T-helper 1 cell treated with Interleukin-12 subunit alpha and Interleukin-12 subunit beta and Interleukin-4 antibody, amounts not matched to agents 30 ng/mL and 1 ng/mL, for 36 hours (primary cell): Measurements from ENCODE around the gene CAMKK2. TPM values are rescaled to one million over a fixed set of nuclear protein-coding genes. Genes with fewer than 3 reads are reported as not detected.
"Not testable (repeated sequence)": the region's sequence is repeated elsewhere in the genome, so short reads cannot be mapped to it uniquely, and the experiment has no call there.

Experiments
- intact Hi-C: fragments of 100-400 bp; cut with micrococcal nuclease; formaldehyde crosslinking; loops from one replicate; pipeline ENCODE4 v1.15.1; 2024
- total RNA-seq: library from RNA; stranded (reverse); gene quantifications from 2 replicates; pipeline ENCODE4 v1.2.3, GENCODE V29; 2022

The CAMKK2 gene
- 29.1 and 32.1 TPM in 2 replicates for total RNA-seq

DNA sequence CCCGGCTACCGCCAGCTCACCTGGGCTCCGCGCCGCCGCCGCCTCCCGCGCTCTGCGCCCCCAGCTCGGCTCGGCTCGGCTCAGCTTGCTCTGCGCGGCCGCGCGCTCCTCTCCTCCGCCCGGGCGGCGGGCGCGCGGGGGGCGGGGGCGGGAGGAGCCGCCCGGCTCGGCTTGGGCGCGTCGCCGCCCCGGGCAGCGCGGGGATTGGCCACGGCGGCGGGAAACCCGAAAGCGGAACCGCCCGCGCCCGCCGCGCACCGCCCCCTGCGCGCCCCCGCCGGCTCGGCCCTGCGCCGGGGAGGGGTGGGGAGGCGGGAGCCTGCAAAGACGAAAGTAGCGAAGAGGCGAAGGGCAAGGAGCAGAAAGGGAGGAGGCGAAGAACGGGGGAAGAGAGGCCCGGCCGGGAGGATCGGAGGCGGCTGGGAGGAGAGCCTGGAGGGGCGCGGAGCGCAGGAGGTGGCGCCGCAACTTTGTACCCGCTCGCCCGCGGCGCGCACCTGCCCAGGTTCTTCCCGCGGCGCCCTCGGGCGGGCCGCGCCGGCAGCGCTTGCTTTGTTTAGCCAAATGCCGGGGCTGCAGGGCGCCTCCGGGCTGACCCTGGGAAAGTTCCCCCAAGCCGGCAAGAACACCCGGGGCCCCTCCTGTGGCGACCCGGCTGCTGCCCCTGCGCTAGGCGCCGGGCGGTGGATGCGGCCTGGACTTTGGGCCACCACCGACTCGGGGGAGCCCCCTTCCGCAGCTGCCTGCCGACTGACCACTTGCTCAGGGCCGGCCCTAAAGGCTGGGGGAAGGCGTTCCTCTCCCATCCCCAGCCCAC is at the start of gene CAMKK2:
CAMKK2 (minus strand) TSS at position 92 of the 817 bp plus-strand sequence. CDS start 22,183 bp downstream, outside the sequence.
- intact Hi-C loops = loop anchor here (1.0 to 5.0 kb wide), 15 partner anchors 55 to 1230 kb away; partner anchors contain the start of genes ACADS, ANAPC5, C12orf43 and COQ5

DNA sequence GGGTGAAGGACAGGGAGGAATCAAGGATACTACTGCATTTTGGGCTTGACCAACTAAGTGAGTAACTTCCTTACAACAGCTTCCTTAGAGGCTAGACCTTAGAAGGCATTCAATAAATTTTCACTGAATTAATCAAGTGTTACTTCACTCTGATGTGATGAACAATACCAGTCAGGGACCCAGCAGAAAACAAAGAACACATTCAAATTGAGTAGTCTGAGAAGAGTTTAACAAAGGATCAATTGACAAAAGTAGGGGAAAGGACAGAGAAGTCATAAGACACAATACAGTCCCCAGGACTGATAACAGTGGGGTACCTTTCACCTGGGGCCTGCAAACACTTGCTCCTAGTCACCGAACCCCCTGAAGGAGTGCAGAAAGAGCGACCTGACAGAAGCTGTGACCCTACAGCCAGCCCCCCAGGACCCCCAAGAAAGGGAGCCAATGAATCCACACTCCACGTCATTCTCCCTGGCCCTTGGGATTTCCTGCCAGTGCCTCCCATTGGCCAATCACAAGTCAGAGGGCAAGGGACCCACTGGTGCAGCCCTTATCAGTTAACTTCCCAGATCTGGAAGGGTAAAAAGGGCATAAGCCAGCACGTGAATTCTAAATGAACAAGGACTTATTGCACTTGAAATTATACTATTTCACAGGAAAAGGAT is 48.8 kb upstream of the CAMKK2 start:
- intact Hi-C loops = no loop called here

DNA sequence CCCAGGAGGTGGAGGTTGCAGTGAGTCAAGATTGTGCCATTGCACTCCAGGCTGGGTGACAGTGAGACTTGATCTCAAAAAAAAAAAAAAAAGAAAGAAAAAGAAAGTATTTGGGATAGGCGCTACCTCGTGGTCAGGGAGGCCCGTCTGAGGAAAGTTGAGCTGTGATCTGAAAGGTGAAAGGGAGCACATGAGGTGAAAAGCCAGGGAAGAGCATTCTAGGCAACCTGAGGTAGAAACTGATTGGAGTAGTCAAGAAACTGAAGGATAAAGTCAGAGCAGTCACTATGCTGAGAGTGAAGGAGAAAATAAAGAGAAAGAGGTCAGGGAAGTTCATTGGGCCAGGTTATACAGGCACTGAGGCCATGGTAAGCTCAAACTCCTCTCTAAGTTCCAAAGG is 48.0 kb upstream of the CAMKK2 start:
- intact Hi-C loops = no loop called here

DNA sequence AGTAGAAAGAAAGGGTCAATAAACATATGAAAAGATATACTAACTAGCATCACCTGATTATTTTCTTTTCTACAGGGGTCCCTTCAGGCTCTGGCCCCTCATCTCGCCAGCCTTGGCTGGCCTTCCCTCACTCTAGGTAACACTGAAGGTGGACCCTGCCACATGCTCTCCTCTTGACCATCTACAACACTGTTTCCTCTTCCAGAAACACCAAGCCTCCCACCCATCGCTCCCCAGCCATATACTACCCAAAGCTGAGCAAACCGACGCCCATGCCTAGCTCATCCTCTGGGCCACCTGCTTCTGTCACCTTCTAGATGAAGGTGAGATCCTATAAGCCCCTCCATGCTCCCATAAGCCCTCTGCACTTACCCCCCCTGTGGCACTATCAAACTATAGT is 40.9 kb upstream of the CAMKK2 start:
- intact Hi-C loops = no loop called here

DNA sequence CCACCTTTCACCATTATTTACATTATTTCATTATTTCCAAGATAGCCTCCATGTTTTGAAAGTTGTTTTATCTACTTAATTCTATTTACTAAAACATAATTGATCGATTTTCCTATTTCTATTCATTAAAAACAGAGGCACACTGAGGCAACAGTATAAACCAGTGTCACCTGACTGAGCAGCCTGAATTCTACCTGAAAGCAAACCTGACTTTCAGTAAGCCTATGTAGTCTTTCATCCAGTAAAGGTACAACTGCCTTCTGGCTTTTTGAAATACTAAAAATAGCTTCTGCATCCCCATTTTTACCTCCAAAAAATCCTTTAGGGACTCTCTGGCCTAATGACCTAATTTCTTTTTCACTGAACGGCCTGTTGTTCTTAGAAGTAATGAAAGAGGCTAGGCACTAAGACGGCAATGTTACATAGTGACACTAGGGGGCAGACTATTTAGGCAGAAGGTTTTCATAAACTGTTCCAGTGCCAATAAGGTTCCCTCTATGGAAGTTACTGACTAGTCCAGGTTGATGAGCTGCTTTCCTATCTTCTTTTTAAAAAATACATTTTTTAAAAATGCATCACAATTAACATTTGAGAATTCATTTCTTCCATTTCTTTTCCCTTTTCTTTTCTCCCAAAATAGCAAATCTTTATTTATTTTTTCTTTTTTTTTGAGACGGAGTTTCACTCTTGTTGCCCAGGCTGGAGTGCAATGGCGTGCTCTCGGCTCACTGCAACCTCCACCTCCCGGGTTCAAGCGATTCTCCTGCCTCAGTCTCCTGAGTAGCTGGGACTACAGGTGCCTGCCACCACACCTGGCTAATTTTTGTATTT is 38.2 kb upstream of the CAMKK2 start:
- intact Hi-C loops = loop anchor here (1.0 to 2.0 kb wide), 4 partner anchors 18 to 348 kb away; partner anchors contain the start of genes ANAPC5 and RNF34

DNA sequence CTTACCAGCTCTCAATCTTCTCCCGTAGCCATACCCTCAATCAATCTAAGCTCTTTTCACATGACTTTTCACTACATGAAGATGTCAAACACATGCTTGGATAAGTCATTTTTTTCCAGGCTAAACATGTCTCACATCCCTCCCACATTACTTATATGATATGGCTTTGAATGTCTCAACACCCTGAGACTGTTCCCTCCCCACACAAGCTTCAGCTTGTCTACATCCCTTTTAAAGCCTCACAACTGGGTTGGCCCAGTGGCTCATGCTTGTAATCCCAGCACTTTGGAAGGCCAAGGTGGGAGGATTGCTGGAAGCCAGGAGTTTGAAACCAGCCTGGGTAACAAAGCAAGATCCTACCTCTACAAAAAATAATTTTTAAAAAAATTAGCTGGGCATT is 37.2 kb upstream of the CAMKK2 start:
- intact Hi-C loops = loop anchor here (1.0 to 2.0 kb wide), 4 partner anchors 19 to 349 kb away; partner anchors contain the start of genes ANAPC5 and RNF34

DNA sequence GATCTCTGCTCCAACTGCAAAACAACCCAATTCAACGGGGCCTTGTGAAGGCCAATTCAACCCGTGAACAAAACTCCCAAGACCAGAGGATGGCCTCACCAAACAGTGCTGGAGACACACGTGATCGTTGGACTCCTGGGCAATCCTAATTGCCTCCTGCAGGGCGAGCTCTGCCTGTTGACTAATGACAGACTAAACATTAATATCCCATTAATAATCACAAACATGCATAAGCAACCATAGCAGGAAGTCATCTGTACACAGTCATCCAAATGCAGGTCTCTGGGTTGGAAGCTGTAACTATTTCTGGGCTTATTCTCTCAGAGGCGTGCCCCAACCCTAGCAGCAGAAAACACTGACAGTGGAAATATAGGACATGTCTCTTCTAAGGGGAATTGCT is 34.7 kb upstream of the CAMKK2 start:
- intact Hi-C loops = no loop called here

DNA sequence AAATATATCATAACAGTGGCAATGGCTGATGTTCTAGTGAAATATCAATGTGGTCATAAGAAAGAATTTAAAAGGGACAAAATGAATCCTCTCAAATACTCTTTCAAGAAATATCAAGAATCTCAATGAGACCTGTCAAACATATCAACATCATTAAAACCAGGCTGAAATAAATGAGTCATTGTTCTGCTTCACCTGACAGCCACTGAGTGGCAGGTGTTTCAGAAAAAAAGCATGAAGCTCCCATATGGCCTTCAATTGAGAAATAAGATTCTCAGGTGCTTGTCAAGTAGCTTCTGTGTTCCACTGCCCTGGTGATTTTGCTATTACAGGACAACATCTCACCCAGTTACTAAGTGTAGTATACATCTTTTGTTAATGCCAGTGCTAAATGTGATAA is 34.2 kb upstream of the CAMKK2 start:
- intact Hi-C loops = no loop called here

DNA sequence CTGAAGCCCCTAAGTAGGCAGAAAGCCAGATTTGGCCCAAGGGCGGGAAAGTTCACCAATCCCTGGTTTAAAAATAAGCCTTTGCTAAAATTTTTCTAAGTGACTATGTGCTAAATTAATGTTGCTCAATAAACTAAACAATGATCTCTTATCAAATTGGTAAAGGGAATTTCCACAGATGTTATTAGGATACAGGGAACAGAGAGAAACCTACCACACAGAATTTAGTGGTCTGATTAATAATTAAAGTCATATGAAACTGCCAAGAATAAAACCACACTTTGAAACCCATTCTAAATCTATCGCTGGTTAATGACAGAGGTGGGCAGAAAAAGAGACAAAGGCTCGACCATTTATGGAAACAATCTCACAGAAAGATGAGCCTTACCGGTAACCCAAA is 33.7 kb upstream of the CAMKK2 start:
- intact Hi-C loops = no loop called here

DNA sequence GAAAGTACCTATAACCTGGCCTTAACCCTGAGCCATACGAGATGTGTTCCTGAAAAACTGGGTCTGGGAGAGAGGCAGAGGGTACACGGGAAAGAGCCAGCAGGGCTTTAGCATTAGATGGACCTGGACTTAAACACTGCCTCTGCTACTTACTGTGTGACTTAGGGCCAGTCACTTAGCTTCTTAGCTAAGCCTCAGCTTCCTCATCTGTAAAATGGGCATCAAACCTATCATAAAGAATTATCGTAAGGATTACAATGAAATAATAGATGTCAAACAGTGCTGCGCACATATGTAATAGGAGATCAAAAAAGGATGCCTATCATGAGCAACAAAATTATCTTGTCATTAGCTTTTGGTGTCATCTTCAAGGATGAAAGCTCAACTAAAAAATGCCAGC is 32.1 kb upstream of the CAMKK2 start:
- intact Hi-C loops = no loop called here

DNA sequence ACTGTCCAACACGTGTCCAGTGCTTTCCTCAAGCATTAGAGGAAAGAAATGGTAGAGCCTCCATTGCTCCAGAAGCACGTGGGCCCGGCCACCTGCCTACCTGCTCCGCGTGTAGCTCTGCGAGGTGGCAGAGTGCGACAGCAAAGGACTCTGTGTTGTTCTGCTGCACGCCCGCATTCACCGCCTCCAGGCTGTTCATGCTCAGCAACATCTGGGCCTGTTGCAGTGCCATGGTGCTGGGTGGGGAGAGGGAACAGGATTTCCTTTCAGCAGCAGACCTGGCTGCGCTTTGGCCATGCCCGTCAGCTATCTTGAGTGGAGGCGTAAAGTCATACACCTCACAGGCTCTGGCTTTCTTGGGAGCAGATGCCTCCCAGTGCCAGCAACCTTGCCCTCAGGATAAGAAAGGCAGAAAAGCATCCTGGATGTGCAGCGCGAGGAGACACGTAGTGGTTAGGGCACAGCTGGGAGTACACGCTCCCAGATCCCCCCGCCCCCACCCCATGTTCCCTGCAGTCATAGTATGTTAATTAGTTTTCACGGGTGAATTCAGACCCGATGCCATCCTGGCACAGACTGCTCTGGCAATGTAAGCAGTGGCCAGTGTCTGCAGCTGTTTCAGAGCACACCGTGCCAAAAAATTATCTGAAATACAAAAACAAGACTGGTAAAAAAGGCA is 30.6 kb upstream of the CAMKK2 start:
- intact Hi-C loops = no loop called here

DNA sequence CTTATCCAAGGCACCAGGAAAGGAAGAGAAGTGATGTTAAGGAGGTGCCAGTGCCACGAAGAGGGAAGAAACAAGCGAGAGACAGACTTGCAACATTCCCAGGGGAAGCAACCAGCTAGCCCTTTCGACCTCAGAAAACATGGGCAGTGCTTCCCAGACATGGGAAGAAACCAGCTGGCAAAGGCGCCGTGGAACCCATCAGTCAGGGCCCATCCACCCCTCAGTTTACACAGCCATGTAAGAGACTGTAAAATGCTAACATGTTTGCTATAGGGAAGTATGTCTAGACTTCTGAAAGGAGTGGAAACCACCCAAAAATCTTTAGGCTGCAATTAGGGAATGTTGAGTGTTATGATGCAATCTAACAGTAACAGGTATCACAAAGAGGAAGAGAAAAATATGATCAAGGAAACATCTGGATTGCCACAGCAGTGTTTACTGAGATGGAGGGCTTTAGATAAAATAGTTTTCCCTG is 29.4 kb upstream of the CAMKK2 start:
- intact Hi-C loops = no loop called here

DNA sequence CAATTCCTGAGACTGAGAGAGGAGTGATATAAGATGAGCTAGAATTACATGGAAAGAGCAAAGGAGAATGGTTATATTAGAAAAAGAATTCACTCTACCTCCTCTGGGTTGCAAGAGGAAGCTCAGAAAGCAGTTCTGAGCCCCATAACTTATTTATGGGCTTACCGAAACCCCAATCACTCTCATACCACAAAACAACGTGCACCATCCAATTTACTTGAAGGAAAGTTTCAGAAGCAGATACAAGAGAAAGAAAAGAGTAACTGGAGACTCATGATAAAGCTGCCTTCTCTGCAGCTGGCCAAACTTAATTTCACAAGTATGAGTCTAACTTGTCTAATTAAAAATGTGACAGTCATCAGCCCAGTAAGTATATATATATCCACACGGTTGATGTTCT is 27.4 kb upstream of the CAMKK2 start:
- intact Hi-C loops = no loop called here

DNA sequence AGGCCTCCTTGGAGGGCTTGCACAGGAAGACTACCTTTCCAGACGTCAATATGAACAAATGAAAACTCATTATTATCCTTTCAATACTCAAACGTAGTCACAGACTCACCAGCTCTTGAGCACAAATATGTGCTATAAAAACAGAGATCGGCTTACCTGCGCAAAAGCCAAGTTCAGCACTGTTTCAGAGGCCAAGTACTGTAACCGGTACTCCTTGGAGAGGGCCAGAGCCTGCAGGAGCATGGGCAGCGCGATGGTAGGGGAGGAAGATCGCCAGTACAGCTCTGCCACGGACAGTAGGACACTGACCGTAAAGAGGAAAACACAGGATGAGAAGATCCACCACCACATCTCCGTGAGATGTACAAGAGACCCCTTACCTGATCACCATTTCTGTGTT is 21.6 kb upstream of the CAMKK2 start:
- intact Hi-C loops = no loop called here

DNA sequence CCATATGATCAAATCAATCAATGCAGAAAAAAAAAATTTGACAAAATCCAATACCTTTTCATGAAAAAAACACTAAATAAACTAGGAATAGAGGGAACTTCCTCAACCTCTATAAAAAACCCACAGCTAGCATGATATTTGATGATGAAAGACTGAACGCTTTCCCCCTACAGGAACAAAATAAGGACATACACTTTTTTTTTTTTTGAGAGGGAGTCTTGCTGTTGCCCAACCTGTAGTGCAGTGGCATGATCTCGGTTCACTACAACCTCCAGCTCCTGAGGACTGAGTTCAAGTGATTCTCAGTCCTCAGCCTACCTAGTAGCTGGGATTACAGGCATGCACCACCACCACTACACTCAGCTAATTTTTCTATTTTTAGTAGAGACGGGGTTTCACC is 17.9 kb upstream of the CAMKK2 start:
- intact Hi-C loops = no loop called here

DNA sequence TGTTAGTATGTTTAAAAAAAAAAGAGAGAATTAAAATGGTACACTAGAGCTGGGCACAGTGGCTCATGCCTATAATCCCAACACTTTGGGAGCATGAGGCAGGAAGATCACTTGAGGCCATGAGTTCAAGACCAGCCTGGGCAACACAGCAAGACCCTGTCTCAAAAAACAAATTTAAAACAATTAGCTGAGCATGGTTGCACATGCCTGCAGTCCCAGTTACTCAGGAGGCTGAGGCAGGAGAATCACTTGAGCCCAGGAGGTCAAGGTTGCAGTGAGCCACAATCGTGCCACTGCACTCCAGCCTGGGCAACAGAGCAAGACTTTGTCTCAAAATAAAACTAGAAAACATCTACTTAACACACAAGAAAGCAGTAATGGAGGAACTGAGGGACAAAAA is 13.7 kb upstream of the CAMKK2 start:
- intact Hi-C loops = not testable (repeated sequence)

DNA sequence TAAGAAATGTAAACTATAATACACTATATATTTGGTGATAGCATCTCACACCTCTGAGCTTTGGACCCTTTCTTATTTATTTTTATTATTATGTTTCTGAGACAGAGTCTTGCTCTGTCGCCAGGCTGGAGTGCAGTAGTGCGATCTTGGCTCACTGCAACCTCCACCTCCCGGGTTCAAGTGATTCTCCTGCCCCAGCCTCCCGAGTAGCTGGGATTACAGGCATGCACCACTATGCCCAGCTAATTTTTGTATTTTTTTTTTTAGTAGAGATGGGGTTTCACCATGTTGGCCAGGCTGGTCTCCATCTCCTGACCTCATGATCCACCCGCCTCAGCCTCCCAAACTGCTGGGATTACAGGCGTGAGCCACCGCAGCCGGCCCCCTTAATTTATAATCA is 10.9 kb upstream of the CAMKK2 start:
- intact Hi-C loops = not testable (repeated sequence)

DNA sequence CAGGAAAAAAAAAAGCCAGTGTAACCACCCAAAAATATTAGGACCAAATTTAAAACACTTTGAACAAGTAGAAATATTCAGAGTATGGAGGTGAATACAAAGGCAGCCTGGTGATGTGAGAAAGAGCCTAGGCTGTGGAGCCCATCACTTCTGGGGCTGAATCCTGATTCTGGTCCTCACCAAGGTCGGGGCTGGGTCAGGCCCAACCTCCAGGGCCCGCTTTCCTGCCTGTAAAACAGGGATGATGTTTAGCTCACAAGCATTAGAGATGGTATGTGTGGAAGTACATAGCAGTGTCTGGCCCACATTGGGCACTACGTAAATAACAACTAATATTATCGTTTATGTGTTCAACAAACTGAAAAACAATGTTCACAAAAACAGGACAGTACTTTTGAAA is 7.8 kb upstream of the CAMKK2 start:
- intact Hi-C loops = no loop called here

DNA sequence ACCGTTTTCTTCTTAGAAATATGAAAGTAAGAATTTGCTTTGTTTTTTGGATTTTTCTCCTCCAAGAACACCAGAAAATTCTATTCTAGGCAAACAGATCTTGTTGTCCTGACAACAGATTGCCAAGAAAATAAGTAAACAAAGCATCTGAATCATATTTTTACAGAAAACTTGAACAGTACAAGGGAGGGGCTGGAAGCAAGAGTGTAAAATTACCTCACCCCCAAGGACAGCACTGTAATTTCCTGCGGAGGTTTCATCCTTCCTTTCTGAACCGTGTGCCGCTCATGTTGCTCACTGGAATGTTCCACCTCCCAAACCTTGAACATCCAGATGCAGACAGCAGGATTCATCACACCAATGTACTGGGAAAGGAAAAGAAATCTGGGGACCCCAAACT is 5.4 kb upstream of the CAMKK2 start:
- intact Hi-C loops = no loop called here

DNA sequence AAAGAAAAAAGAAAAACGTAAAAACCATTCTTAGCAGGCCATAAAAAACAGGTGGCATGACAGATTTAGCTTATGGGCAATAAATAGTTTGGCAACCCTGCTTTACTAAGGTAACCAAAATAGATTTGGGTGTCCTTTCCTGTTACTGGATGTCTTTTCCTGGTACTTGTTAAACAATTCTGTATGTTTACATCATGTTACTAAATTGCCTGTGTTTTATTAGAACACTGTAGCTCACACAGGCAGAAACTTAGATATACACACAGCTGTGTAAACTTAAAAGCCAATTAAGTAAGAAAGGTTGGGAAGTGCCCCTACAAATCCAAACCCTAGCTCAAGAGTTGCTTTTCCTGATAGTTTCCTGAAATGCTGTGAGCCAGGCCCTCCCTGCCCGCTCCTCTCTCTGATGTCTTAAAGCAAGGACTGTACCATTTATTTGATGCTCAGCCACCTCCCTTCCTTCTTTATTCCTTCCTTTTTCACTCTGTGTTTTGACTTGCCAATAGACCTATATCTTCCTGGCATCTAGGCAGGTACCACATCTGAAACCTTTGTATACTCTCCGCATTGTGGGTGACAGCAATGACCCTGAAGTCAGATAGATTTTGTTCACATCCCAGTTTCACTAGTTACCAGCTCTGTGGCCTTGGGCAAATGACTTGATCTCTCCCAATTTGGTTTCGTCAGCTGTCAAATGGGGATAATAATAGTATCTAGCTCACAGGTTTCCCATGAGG is 3.7 kb upstream of the CAMKK2 start:
- intact Hi-C loops = no loop called here
